ENCODE data around the gene TBC1D30. TPM values are rescaled to one million over a fixed set of nuclear protein-coding genes. Genes with fewer than 3 reads are reported as not detected.

TBC1D30 gene
- total RNA-seq, 1 experiment from 2014 or later, result 8.9 TPM

GRCh38 chr12:64907097-64907496 lies 82.7 kb downstream of the TBC1D30 start:
- in situ Hi-C loops (cut with HindIII; ENCODE audit: low pct_unique_long_range_greater_than_20kb, low sequenced_read_pairs), result no loop called here
- Histone ChIP-seq H3K9me3 (ENCODE audit: control insufficient read depth, insufficient read depth, low read depth, low read length) (no peaks in the 10 kb centered on the region), H3K4me1 (ENCODE audit: control insufficient read depth, insufficient read depth, low read length) (no peaks in the 10 kb centered on the region), H3K4me3 (ENCODE audit: low read depth in 2 of 2, low read length in 2 of 2) (no peak overlapping the region), H3K36me3 (ENCODE audit: control insufficient read depth, insufficient read depth, low read length) (no peaks in the 10 kb centered on the region), H3K27me3 (ENCODE audit: control insufficient read depth, insufficient read depth, low read length) (peaks cover 10% of the 10 kb centered on the region), H3K27ac (ENCODE audit: low read length) (no peak overlapping the region)
- ATAC-seq (no peak), DNase-seq (ENCODE audit: low read depth, low spot score) (no peak)
- TF ChIP-seq, protein P1, sequence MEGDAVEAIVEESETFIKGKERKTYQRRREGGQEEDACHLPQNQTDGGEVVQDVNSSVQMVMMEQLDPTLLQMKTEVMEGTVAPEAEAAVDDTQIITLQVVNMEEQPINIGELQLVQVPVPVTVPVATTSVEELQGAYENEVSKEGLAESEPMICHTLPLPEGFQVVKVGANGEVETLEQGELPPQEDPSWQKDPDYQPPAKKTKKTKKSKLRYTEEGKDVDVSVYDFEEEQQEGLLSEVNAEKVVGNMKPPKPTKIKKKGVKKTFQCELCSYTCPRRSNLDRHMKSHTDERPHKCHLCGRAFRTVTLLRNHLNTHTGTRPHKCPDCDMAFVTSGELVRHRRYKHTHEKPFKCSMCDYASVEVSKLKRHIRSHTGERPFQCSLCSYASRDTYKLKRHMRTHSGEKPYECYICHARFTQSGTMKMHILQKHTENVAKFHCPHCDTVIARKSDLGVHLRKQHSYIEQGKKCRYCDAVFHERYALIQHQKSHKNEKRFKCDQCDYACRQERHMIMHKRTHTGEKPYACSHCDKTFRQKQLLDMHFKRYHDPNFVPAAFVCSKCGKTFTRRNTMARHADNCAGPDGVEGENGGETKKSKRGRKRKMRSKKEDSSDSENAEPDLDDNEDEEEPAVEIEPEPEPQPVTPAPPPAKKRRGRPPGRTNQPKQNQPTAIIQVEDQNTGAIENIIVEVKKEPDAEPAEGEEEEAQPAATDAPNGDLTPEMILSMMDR (IDR thresholded peaks at IDR 0.05), result no peak
- TF ChIP-seq, protein P2, sequence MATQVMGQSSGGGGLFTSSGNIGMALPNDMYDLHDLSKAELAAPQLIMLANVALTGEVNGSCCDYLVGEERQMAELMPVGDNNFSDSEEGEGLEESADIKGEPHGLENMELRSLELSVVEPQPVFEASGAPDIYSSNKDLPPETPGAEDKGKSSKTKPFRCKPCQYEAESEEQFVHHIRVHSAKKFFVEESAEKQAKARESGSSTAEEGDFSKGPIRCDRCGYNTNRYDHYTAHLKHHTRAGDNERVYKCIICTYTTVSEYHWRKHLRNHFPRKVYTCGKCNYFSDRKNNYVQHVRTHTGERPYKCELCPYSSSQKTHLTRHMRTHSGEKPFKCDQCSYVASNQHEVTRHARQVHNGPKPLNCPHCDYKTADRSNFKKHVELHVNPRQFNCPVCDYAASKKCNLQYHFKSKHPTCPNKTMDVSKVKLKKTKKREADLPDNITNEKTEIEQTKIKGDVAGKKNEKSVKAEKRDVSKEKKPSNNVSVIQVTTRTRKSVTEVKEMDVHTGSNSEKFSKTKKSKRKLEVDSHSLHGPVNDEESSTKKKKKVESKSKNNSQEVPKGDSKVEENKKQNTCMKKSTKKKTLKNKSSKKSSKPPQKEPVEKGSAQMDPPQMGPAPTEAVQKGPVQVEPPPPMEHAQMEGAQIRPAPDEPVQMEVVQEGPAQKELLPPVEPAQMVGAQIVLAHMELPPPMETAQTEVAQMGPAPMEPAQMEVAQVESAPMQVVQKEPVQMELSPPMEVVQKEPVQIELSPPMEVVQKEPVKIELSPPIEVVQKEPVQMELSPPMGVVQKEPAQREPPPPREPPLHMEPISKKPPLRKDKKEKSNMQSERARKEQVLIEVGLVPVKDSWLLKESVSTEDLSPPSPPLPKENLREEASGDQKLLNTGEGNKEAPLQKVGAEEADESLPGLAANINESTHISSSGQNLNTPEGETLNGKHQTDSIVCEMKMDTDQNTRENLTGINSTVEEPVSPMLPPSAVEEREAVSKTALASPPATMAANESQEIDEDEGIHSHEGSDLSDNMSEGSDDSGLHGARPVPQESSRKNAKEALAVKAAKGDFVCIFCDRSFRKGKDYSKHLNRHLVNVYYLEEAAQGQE (IDR thresholded peaks at IDR 0.05; ENCODE audit: insufficient read depth in 1 of 2, low read depth in 2 of 2, low read length in 1 of 2), result no peak
- no peak for TF ChIP-seq SIN3A (IDR thresholded peaks at IDR 0.05; ENCODE audit: borderline replicate concordance, insufficient read depth, low read depth, low read length)
- TF ChIP-seq POLR2AphosphoS5 (IDR thresholded peaks at IDR 0.05; ENCODE audit: low read depth, low read length), result no peak
- intact Hi-C loops (cut with micrococcal nuclease; ENCODE audit: unreplicated experiment), result no loop called here
- no TSS peak for BruUV-seq (replicated peaks)
- POLR2A ChIA-PET, result no interaction called here
- CTCF ChIA-PET, result no interaction called here

GRCh38 chr12:64909124-64909523 lies 84.7 kb downstream of the TBC1D30 start:
- Histone ChIP-seq H3K4me1 (ENCODE audit: control insufficient read depth, insufficient read depth, low read length) (no peaks in the 10 kb centered on the region), H3K36me3 (ENCODE audit: control insufficient read depth, insufficient read depth, low read length) (no peaks in the 10 kb centered on the region), H3K9me3 (ENCODE audit: control insufficient read depth, insufficient read depth, low read depth, low read length) (no peaks in the 10 kb centered on the region), H3K4me3 (ENCODE audit: low read depth in 2 of 2, low read length in 2 of 2) (no peak overlapping the region), H3K27me3 (ENCODE audit: control insufficient read depth, insufficient read depth, low read length) (peaks cover 13% of the 10 kb centered on the region), H3K27ac (ENCODE audit: low read length) (no peak overlapping the region)
- ChIA-PET POLR2A (no interaction called here), CTCF (no interaction called here)
- BruUV-seq (replicated peaks), result no TSS peak
- ATAC-seq (no peak), DNase-seq (ENCODE audit: low read depth, low spot score) (no peak)
- in situ Hi-C loops (cut with HindIII; ENCODE audit: low pct_unique_long_range_greater_than_20kb, low sequenced_read_pairs), result no loop called here
- TF ChIP-seq, protein P1 (IDR thresholded peaks at IDR 0.05), result no peak
- TF ChIP-seq, protein P2 (IDR thresholded peaks at IDR 0.05; ENCODE audit: insufficient read depth in 1 of 2, low read depth in 2 of 2, low read length in 1 of 2), result no peak
- TF ChIP-seq SIN3A (IDR thresholded peaks at IDR 0.05; ENCODE audit: borderline replicate concordance, insufficient read depth, low read depth, low read length) (no peak), POLR2AphosphoS5 (IDR thresholded peaks at IDR 0.05; ENCODE audit: low read depth, low read length) (no peak), TCF7L2 (IDR thresholded peaks at IDR 0.05; ENCODE audit: low read depth, low read length) (no peak)
- intact Hi-C loops (cut with micrococcal nuclease; ENCODE audit: unreplicated experiment), result no loop called here

All from Panc1 (cell line).